ENCODE data around the gene RPS21.

The RPS21 gene

DNA sequence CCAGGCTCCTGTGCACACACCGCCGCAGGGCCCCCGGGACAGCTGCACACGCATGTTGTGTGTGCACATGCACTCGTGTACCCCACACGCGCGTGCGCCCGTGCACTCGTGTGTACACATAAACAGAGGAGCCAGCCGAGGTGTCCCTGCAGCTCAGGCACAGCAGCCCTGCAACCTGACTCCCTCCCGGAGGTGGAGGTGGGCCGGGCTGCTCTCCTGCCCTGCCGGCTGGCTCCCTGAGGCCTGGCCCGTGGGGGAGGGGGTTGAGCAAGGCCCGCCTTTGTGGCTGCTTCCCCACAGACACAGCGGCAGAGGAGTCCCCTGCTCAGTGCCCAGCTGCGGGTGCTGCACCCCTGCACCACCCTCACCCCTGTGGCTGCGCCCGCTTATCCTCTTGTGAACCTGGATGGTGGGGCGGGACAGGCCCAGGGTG, 39.8 kb downstream of the RPS21 start:
- H3K4me3 ChIP-seq (ENCODE audit: low read depth, low read length), result no peak overlapping the region
- TF ChIP-seq, protein P1, sequence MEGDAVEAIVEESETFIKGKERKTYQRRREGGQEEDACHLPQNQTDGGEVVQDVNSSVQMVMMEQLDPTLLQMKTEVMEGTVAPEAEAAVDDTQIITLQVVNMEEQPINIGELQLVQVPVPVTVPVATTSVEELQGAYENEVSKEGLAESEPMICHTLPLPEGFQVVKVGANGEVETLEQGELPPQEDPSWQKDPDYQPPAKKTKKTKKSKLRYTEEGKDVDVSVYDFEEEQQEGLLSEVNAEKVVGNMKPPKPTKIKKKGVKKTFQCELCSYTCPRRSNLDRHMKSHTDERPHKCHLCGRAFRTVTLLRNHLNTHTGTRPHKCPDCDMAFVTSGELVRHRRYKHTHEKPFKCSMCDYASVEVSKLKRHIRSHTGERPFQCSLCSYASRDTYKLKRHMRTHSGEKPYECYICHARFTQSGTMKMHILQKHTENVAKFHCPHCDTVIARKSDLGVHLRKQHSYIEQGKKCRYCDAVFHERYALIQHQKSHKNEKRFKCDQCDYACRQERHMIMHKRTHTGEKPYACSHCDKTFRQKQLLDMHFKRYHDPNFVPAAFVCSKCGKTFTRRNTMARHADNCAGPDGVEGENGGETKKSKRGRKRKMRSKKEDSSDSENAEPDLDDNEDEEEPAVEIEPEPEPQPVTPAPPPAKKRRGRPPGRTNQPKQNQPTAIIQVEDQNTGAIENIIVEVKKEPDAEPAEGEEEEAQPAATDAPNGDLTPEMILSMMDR (IDR thresholded peaks at IDR 0.05; ENCODE audit: low read depth, low read length), result no peak

GRCh38 chr20:62427172-62428001, 40.5 kb downstream of the RPS21 start, which contains the start of gene RBBP8NL:
Gene RBBP8NL (minus strand): TSS chr20:62427539. CDS start chr20:62419647, 7,892 bp downstream.
- TF ChIP-seq, protein P1 (IDR thresholded peaks at IDR 0.05; ENCODE audit: low read depth, low read length), result no peak
- H3K4me3 ChIP-seq (ENCODE audit: low read depth, low read length), result no peak within 1 kb of the TSS

DNA sequence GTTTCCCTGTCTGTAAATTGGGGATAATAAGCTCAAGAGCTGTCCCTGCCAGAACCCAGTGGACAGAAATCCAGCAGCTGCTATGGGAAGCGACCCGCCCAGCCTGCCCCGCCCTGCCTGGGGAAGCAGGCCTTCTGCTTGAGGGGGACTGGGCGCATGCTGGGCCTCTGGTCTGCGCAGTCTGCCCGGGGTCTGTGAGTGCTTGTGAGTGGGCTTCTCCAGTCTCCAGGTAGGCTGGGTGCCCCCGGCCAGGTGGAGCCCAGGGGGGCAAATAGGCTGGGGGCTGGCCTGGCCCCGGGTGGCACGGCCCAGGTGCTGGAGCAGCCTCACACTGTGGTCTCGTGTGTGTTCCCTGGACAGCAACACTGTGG, 41.1 kb downstream of the RPS21 start:
- no peak overlapping the region for H3K4me3 ChIP-seq (ENCODE audit: low read depth, low read length)
- TF ChIP-seq, protein P1 (IDR thresholded peaks at IDR 0.05; ENCODE audit: low read depth, low read length), result no peak

- TF ChIP-seq, protein P1 (IDR thresholded peaks at IDR 0.05; ENCODE audit: low read depth, low read length), result no peak
Observed at GRCh38 chr20:62428396-62429295, 41.7 kb downstream of the RPS21 start.

DNA sequence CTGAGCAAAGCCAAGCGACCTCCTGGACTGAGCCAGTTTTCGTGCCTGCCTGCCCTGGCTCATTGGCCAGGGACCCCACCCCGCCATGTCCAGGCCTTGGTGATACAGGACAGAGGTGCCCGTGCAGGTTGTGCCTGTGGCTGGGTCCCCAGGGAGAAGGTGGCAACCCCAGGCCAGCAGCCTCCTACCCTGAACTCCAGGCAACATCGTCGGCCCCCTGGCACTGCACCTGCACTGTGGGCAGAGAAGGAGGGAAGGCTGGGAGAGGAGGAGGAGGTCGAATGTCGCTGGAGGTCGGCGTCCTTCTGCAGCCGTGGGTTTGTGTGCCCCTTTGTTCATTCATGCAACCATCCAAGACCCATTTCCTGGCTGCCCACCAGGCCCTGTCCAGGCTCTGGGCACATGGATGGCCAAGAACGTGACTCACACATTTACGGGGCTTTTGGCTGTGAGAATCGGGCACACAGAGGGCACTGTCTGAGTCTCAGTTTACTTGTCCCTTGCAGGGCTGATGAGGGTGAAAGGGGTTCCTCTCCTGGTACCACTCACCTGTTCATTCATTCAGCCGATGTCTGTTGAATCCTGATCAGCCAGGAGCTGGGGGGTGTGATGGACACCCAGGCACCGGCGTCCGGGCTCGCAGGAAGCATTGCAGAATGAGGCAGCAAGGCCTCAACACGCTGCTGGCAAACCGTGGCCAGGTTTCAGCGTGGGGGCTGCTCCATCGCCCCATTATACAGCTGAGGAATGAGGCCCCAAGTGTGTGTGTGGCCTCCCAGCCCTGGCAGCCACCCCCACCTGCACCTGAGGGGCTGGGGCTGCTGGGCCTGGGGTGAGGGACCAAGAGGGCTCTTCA, 42.8 kb downstream of the RPS21 start:
- no peak overlapping the region for H3K4me3 ChIP-seq (ENCODE audit: low read depth, low read length)
- TF ChIP-seq, protein P1 (IDR thresholded peaks at IDR 0.05; ENCODE audit: low read depth, low read length), result no peak

More at GRCh38 chr20:62428396-62429295, 41.7 kb downstream of the RPS21 start:
- no peak overlapping the region for H3K4me3 ChIP-seq (ENCODE audit: low read depth, low read length)

GRCh38 chr20:62430311-62430853, 43.5 kb downstream of the RPS21 start:
- H3K4me3 ChIP-seq (ENCODE audit: low read depth, low read length), result no peak overlapping the region
- TF ChIP-seq, protein P1 (IDR thresholded peaks at IDR 0.05; ENCODE audit: low read depth, low read length), result no peak
